ENCODE data around the gene RGS3.
"Not testable (repeated sequence)": the region's sequence is repeated elsewhere in the genome, so short reads cannot be mapped to it uniquely, and the experiment has no call there.

Gene RGS3

GRCh38 chr9:113636693-113637092 is 173.2 kb downstream of the RGS3 start:
- H3K9me3 ChIP-seq, result no peaks in the 10 kb centered on the region
- no peaks in the 10 kb centered on the region for H3K36me3 ChIP-seq
- TF ChIP-seq, protein P1, sequence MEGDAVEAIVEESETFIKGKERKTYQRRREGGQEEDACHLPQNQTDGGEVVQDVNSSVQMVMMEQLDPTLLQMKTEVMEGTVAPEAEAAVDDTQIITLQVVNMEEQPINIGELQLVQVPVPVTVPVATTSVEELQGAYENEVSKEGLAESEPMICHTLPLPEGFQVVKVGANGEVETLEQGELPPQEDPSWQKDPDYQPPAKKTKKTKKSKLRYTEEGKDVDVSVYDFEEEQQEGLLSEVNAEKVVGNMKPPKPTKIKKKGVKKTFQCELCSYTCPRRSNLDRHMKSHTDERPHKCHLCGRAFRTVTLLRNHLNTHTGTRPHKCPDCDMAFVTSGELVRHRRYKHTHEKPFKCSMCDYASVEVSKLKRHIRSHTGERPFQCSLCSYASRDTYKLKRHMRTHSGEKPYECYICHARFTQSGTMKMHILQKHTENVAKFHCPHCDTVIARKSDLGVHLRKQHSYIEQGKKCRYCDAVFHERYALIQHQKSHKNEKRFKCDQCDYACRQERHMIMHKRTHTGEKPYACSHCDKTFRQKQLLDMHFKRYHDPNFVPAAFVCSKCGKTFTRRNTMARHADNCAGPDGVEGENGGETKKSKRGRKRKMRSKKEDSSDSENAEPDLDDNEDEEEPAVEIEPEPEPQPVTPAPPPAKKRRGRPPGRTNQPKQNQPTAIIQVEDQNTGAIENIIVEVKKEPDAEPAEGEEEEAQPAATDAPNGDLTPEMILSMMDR (IDR thresholded peaks at IDR 0.05), result no peak
- no peaks in the 10 kb centered on the region for H3K27me3 ChIP-seq
- intact Hi-C loops (cut with DNase I; ENCODE audit: low total_unique reads), result no loop called here
- no peak overlapping the region for H3K4me3 ChIP-seq
- no peaks in the 10 kb centered on the region for H3K4me1 ChIP-seq
- H3K27ac ChIP-seq, result no peak overlapping the region
- peak in 1 of 2 donors; percentile 2 for DNase-seq

DNA sequence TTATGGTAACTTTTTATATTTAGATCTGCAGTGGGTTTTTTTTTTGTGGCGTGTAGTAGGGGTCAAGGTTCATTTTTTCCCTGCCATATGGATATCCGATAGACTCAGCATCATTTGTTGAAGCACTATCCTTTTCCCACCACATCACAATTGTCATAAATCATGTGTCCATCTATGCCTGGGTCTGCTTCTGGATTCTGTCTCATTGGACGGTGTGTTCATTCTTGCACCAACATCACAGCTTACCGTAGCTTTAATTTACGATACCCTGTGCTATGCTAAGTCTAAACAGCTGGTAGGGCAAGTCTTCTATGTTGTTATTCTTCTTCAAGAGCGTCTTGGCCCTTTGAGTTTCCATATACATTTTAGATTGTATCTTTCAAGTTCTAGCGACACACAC is 175.0 kb downstream of the RGS3 start:
- no peak for DNase-seq
- Histone ChIP-seq H3K27me3 (no peaks in the 10 kb centered on the region), H3K4me3 (no peak overlapping the region), H3K27ac (no peak overlapping the region), H3K9me3 (no peaks in the 10 kb centered on the region), H3K36me3 (no peaks in the 10 kb centered on the region), H3K4me1 (no peaks in the 10 kb centered on the region)
- TF ChIP-seq, protein P1 (IDR thresholded peaks at IDR 0.05), result no peak
- intact Hi-C loops (cut with DNase I; ENCODE audit: low total_unique reads), result no loop called here

- H3K27ac ChIP-seq, result no peak overlapping the region
- H3K9me3 ChIP-seq, result no peaks in the 10 kb centered on the region
- H3K27me3 ChIP-seq, result no peaks in the 10 kb centered on the region
- no peak overlapping the region for H3K4me3 ChIP-seq
- TF ChIP-seq, protein P1 (IDR thresholded peaks at IDR 0.05), result no peak
- no peaks in the 10 kb centered on the region for H3K4me1 ChIP-seq
- DNase-seq, result peak in 1 of 2 donors; percentile 1
- no peaks in the 10 kb centered on the region for H3K36me3 ChIP-seq
- intact Hi-C loops (cut with DNase I; ENCODE audit: low total_unique reads), result no loop called here
Observed at GRCh38 chr9:113638897-113639296, 175.4 kb downstream of the RGS3 start.

- DNase-seq, result peak; percentile 5 to 12
- H3K9me3 ChIP-seq; H3K27me3 ChIP-seq; H3K27ac ChIP-seq; H3K36me3 ChIP-seq; H3K4me1 ChIP-seq; H3K4me3 ChIP-seq; intact Hi-C loops (cut with DNase I; ENCODE audit: low total_unique reads): not testable (repeated sequence)
Observed at GRCh38 chr9:113639411-113639970, 176.0 kb downstream of the RGS3 start.

GRCh38 chr9:113640418-113640817 is 176.9 kb downstream of the RGS3 start:
- H3K27me3 ChIP-seq, result no peaks in the 10 kb centered on the region
- DNase-seq, result peak in 1 of 2 donors; percentile 5

GRCh38 chr9:113641100-113641885 is 177.8 kb downstream of the RGS3 start:
- Histone ChIP-seq H3K4me3 (no peak overlapping the region), H3K9me3 (no peaks in the 10 kb centered on the region), H3K36me3 (no peaks in the 10 kb centered on the region), H3K27ac (no peak overlapping the region), H3K27me3 (no peaks in the 10 kb centered on the region), H3K4me1 (no peaks in the 10 kb centered on the region)
- intact Hi-C loops (cut with DNase I; ENCODE audit: low total_unique reads), result no loop called here
- TF ChIP-seq, protein P1 (IDR thresholded peaks at IDR 0.05), result no peak
- DNase-seq, result no peak

More at GRCh38 chr9:113640418-113640817, 176.9 kb downstream of the RGS3 start:
- TF ChIP-seq, protein P1 (IDR thresholded peaks at IDR 0.05), result no peak
- intact Hi-C loops (cut with DNase I; ENCODE audit: low total_unique reads), result no loop called here
- Histone ChIP-seq H3K4me1 (no peaks in the 10 kb centered on the region), H3K4me3 (no peak overlapping the region), H3K27ac (no peak overlapping the region), H3K9me3 (no peaks in the 10 kb centered on the region), H3K36me3 (no peaks in the 10 kb centered on the region)

Data from tibial artery (tissue), 4 donors.